ENCODE results near the gene FSHR.

Gene FSHR

GRCh38 chr2:49154140-49154539, at the start of gene FSHR:
Gene FSHR (minus strand): TSS chr2:49154515. CDS start chr2:49154417, 98 bp downstream.
- DNase-seq (ENCODE audit: low read depth in 2 of 2, low spot score in 1 of 2): no peak

- no peak for DNase-seq (ENCODE audit: low read depth in 2 of 2, low spot score in 1 of 2)
These were observed 45.0 kb upstream of the FSHR start for GRCh38 chr2:49199266-49199665.

- DNase-seq (ENCODE audit: low read depth in 2 of 2, low spot score in 1 of 2): no peak
These were observed 40.4 kb upstream of the FSHR start for GRCh38 chr2:49194701-49195100.

- no peak for DNase-seq (ENCODE audit: low read depth in 2 of 2, low spot score in 1 of 2)
These were observed 37.7 kb upstream of the FSHR start for GRCh38 chr2:49192036-49192435.

GRCh38 chr2:49189512-49190225, 35.4 kb upstream of the FSHR start:
- no peak for DNase-seq (ENCODE audit: low read depth in 2 of 2, low spot score in 1 of 2)

- no peak for DNase-seq (ENCODE audit: low read depth in 2 of 2, low spot score in 1 of 2)
These were observed 31.8 kb upstream of the FSHR start for GRCh38 chr2:49186050-49186648.

GRCh38 chr2:49178656-49179055, 24.3 kb upstream of the FSHR start:
- no peak for DNase-seq (ENCODE audit: low read depth in 2 of 2, low spot score in 1 of 2)

GRCh38 chr2:49177194-49177593, 22.9 kb upstream of the FSHR start:
- no peak for DNase-seq (ENCODE audit: low read depth in 2 of 2, low spot score in 1 of 2)

- DNase-seq (ENCODE audit: low read depth in 2 of 2, low spot score in 1 of 2): no peak
These were observed 21.5 kb upstream of the FSHR start for GRCh38 chr2:49175831-49176230.

GRCh38 chr2:49174750-49175149, 20.4 kb upstream of the FSHR start:
- DNase-seq (ENCODE audit: low read depth in 2 of 2, low spot score in 1 of 2): no peak

GRCh38 chr2:49167131-49167530, 12.8 kb upstream of the FSHR start:
- no peak for DNase-seq (ENCODE audit: low read depth in 2 of 2, low spot score in 1 of 2)

GRCh38 chr2:49165662-49166061, 11.3 kb upstream of the FSHR start:
- DNase-seq (ENCODE audit: low read depth in 2 of 2, low spot score in 1 of 2): no peak

GRCh38 chr2:49164729-49165128, 10.4 kb upstream of the FSHR start:
- no peak for DNase-seq (ENCODE audit: low read depth in 2 of 2, low spot score in 1 of 2)

GRCh38 chr2:49162151-49162550, 7.8 kb upstream of the FSHR start:
- DNase-seq (ENCODE audit: low read depth in 2 of 2, low spot score in 1 of 2): no peak

- no peak for DNase-seq (ENCODE audit: low read depth in 2 of 2, low spot score in 1 of 2)
These were observed 576 bp upstream of the FSHR start for GRCh38 chr2:49154891-49155290.

GRCh38 chr2:49153252-49153651, 1.1 kb downstream of the FSHR start:
- no peak for DNase-seq (ENCODE audit: low read depth in 2 of 2, low spot score in 1 of 2)

GRCh38 chr2:49152824-49153223, 1.5 kb downstream of the FSHR start:
- no peak for DNase-seq (ENCODE audit: low read depth in 2 of 2, low spot score in 1 of 2)

- no peak for DNase-seq (ENCODE audit: low read depth in 2 of 2, low spot score in 1 of 2)
These were observed 7.9 kb downstream of the FSHR start for GRCh38 chr2:49146401-49146800.

- DNase-seq (ENCODE audit: low read depth in 2 of 2, low spot score in 1 of 2): no peak
These were observed 22.5 kb downstream of the FSHR start for GRCh38 chr2:49131801-49132200.

- no peak for DNase-seq (ENCODE audit: low read depth in 2 of 2, low spot score in 1 of 2)
These were observed 25.3 kb downstream of the FSHR start for GRCh38 chr2:49129034-49129433.

- DNase-seq (ENCODE audit: low read depth in 2 of 2, low spot score in 1 of 2): no peak
These were observed 30.7 kb downstream of the FSHR start for GRCh38 chr2:49123600-49123999.

- no peak for DNase-seq (ENCODE audit: low read depth in 2 of 2, low spot score in 1 of 2)
These were observed 32.2 kb downstream of the FSHR start for GRCh38 chr2:49122107-49122506.

- no peak for DNase-seq (ENCODE audit: low read depth in 2 of 2, low spot score in 1 of 2)
These were observed 41.3 kb downstream of the FSHR start for GRCh38 chr2:49113046-49113445.

All from stimulated activated CD8-positive, alpha-beta memory T cell treated with anti-CD3 and anti-CD28 coated beads, Interleukin-4, amount 100 ng/mL, for 4 hours (primary cell).